NCI-H1092 (cell line): ENCODE measurements around the gene TBC1D3K.
"Not testable (repeated sequence)": the region's sequence is repeated elsewhere in the genome, so short reads cannot be mapped to it uniquely, and the experiment has no call there.

Experiments
- DNase-seq: peaks from one replicate; lab custom pipeline; 2025; lab: John Stamatoyannopoulos, UW

The TBC1D3K gene

DNA sequence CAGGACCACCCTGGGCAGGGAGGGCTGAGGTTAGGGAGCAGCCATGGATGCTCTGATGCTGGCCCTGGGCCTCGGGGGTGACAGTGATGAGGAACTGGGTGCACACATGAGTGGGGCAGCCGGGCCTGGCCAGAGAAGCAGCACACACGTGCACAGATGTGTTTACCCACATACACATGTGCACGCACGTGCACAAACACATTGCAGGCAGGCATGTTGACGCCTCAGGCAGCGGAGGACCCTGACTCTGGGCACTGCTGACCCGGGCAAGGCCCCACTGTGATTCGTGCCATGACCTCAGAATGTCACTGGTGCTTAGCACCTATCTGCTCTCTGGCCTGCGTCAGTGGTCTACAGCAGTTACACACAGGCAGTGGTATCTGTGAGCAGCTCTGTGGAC is at the start of gene TBC1D3K:
Gene TBC1D3K, plus strand, starts transcription at position 301 of the 400 bp plus-strand sequence. CDS start 1,585 bp downstream, outside the sequence.
- not testable (repeated sequence) for DNase-seq

DNA sequence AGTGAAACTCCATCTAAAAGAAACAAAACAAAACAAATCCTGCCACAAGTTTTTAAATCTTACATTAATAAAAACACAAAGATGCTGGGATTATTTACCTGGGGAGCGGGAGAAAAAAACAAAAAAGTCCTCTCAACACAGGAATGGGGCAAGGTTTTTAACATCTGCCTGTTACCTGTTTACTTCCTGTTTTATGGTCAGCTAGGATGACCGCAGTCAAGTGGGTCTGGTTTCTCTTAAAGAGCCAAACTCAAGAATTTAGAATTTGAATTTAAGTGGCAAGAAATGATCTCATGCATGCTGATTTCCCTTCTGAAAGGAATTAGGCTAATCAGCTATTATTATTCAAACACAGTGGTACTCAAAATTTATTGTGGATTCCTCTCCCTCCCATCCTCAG is 39.7 kb upstream of the TBC1D3K start:
- DNase-seq, result no peak

DNA sequence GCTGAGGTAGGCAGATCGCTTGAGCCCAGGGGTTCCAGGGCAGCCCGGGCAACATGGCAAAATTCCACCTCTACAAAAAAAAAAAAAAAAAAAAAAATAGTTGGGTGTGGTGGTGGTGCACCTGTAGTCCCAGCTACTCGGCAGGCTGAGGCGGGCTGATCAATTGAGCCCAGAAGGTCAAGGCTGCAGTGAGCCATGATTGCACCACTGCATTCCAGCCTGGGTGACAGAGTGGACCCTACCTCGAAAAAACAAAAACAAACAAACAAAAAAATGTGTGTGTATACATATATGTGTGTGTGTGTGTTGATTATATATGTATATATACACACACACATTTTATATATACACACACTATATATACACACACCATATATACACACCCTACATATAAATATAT is 39.1 kb upstream of the TBC1D3K start:
- no peak for DNase-seq

DNA sequence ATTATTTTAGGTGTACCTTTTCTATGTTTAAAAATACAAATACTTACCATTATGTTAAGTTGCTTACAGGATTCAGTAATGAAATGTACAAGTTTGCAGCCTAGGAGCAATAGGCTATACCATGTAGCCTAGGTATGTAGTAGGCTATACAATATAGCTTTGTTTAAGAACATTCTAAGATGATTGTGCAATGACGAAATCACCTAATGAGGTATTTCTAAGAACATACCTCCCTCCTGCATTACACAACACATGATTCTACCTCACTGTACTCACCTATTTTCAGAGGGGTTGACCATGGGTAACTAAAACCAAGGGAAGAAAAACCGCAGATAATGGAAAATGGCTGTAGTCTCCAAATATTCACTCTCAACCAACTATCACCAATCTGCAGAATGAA is 35.3 kb upstream of the TBC1D3K start:
- DNase-seq, result no peak

DNA sequence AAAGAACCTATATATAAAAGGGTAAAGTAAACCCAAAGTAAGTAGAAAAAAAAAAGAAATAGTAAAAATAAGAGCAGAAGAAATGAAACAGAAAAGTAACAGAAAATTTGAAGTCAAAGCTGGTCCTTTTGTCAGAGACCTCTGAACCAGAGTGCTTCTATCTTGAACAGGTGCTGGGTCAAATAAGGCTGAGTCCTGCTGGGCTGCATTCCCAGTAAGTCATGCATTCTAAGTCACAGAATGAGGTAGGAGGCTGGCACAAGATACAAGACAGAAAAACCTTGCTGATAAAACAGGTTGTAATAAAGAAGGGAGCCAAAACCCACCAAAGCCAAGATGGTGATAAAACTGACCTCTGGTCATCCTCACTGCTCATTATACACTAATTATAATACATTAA is 27.3 kb upstream of the TBC1D3K start:
- DNase-seq, result not testable (repeated sequence)
